Measurements from ENCODE around the gene SYT7. TPM values are rescaled to one million over a fixed set of nuclear protein-coding genes. Genes with fewer than 3 reads are reported as not detected.

Gene SYT7
- total and polyA plus RNA-seq, 2 of the 4 experiments (the other 2 are of a cell fraction) = under 0.01 to 0.19 TPM

DNA sequence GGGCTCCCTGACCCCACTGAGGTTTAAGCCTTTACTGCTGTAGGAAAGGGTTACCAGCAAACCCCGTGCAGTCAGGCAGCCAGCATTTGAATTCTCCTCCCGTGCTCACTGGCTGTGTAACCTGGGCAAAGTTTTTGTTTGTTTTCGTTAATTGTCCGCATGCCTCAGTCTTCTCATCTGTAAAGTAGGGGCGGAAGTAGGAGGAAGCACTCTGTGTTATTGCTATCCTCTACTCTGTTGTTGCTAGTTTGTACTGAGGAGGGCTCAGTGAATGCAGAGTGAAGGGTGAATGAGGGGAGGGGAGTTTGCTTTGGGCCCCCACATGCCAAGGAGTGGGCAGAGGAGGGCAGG, 14.0 kb upstream of the SYT7 start:
- Histone ChIP-seq H2BK120ac (ENCODE audit: low read depth, low read length) (no peak overlapping the region), H2BK20ac (ENCODE audit: low read depth, low read length) (no peak overlapping the region), H2AFZ (replicated peaks; ENCODE audit: low read length, poor library complexity) (no peak overlapping the region), H2AK9ac (replicated peaks; ENCODE audit: low read depth, low read length, poor library complexity) (no peak overlapping the region), H3K4me3 (ENCODE audit: insufficient read depth, low read depth, low read length) (no peak overlapping the region), H3K4ac (ENCODE audit: low read depth, low read length) (no peak overlapping the region), H3K18ac (ENCODE audit: low read depth, low read length) (no peak overlapping the region), H4K8ac (ENCODE audit: low read depth in 2 of 2, low read length in 2 of 2) (no peak overlapping the region), H3K9me3 (ENCODE audit: control insufficient read depth, insufficient read depth, low read length) (no peaks in the 10 kb centered on the region), H3K9ac (ENCODE audit: low read depth, low read length) (no peak overlapping the region), H4K91ac (ENCODE audit: insufficient read depth, low read depth, low read length) (no peak overlapping the region), H3K36me3 (ENCODE audit: control insufficient read depth, insufficient read depth, low read length) (no peaks in the 10 kb centered on the region), H2AK5ac (ENCODE audit: low read depth, low read length) (no peak overlapping the region), H4K20me1 (ENCODE audit: insufficient read depth, low read length) (0 out of 2 replicates have a peak, but pooled peaks cover 7% of the 10 kb centered on the region), H2BK5ac (ENCODE audit: low read depth, low read length, poor library complexity, severe bottlenecking) (no peak overlapping the region), H3K79me1 (ENCODE audit: low read depth in 1 of 2, low read length in 2 of 2) (no peaks in the 10 kb centered on the region), H3K14ac (replicated peaks; ENCODE audit: low read depth, low read length) (no peak overlapping the region), H2BK15ac (ENCODE audit: low read depth, low read length) (no peak overlapping the region), H4K5ac (ENCODE audit: low read depth, low read length) (no peak overlapping the region), H3K4me2 (ENCODE audit: low read depth, low read length) (no peak overlapping the region), H3K56ac (ENCODE audit: extremely low read depth, insufficient read depth, low read length) (no peak overlapping the region), H3K4me1 (ENCODE audit: control insufficient read depth, insufficient read depth, low read length) (peaks cover 3% of the 10 kb centered on the region; the same call in 1 of the 2 replicates), H3K9me1 (ENCODE audit: insufficient read depth, low read length) (no peaks in the 10 kb centered on the region; the same call in 1 of the 2 replicates), H3K27ac (ENCODE audit: insufficient read depth, low read length) (no peak overlapping the region), H3K27me3 (ENCODE audit: control insufficient read depth, insufficient read depth, low read length) (peaks cover 65% of the 10 kb centered on the region), H3K23ac (ENCODE audit: low read depth, low read length) (no peak overlapping the region)
- no TSS peak for BruUV-seq (replicated peaks)
- dilution Hi-C loops (cut with HindIII; ENCODE audit: low sequenced_read_pairs, unreplicated experiment) = no loop called here
- intact Hi-C loops (cut with micrococcal nuclease) = no loop called here
- in situ Hi-C loops (cut with MboI; ENCODE audit: low sequenced_read_pairs) = no loop called here
- DNase-seq (no peak), ATAC-seq (ENCODE audit: low read depth) (no peak)
- WGBS, 2 experiments (ENCODE audit: extremely low coverage in 2 of 2, insufficient read length in 1 of 2) = no CpG with 5 or more reads among the region's 5 CpGs
- ChIA-PET POLR2A (ENCODE audit: unreplicated experiment) (no interaction called here), CTCF (no interaction called here)
- TF ChIP-seq MAZ (IDR thresholded peaks at IDR 0.05; ENCODE audit: borderline replicate concordance, low read depth, low read length) = no peak
- TF ChIP-seq ELK1 (IDR thresholded peaks at IDR 0.05; ENCODE audit: borderline replicate concordance, low read depth, low read length) = no peak
- no peak for TF ChIP-seq MAFK (IDR thresholded peaks at IDR 0.05; ENCODE audit: low read depth, low read length)
- TF ChIP-seq CEBPB (IDR thresholded peaks at IDR 0.05; ENCODE audit: low read depth, low read length) = no peak
- TF ChIP-seq SMC3 (IDR thresholded peaks at IDR 0.05; ENCODE audit: low read depth, low read length) = no peak
- TF ChIP-seq USF2 (IDR thresholded peaks at IDR 0.05; ENCODE audit: low read depth, low read length) = no peak
- TF ChIP-seq RFX5 (IDR thresholded peaks at IDR 0.05; ENCODE audit: low read depth, low read length) = no peak

Measured in IMR-90 (cell line).